ENCODE measurements around the gene AACS.
A peak's percentile ranks its signal among the peaks of the same experiment; 100 is the strongest.

The AACS gene

GRCh38 chr12:125159702-125160101, 94.5 kb downstream of the AACS start:
- peak; percentile 6 for DNase-seq

GRCh38 chr12:125160281-125160955, 95.2 kb downstream of the AACS start:
- no peak for DNase-seq

- no peak for DNase-seq
These were observed 96.4 kb downstream of the AACS start for GRCh38 chr12:125161712-125162022.

- DNase-seq: no peak
These were observed 97.3 kb downstream of the AACS start for GRCh38 chr12:125162489-125163028.

GRCh38 chr12:125163148-125163547, 97.9 kb downstream of the AACS start:
- no peak for DNase-seq

- no peak for DNase-seq
These were observed 99.3 kb downstream of the AACS start for GRCh38 chr12:125164541-125164940.

- DNase-seq: no peak
These were observed 100.8 kb downstream of the AACS start for GRCh38 chr12:125166041-125166440.

GRCh38 chr12:125167658-125168057, 102.4 kb downstream of the AACS start:
- DNase-seq: no peak

GRCh38 chr12:125169451-125169850, 104.2 kb downstream of the AACS start:
- DNase-seq: no peak

- DNase-seq: no peak
These were observed 104.6 kb downstream of the AACS start for GRCh38 chr12:125169870-125170269.

GRCh38 chr12:125171267-125171666, 106.0 kb downstream of the AACS start:
- DNase-seq: no peak

GRCh38 chr12:125172231-125172850, 107.1 kb downstream of the AACS start:
- DNase-seq: no peak

GRCh38 chr12:125175576-125175975, 110.3 kb downstream of the AACS start:
- no peak for DNase-seq

GRCh38 chr12:125178222-125178621, 113.0 kb downstream of the AACS start:
- no peak for DNase-seq

- no peak for DNase-seq
These were observed 114.9 kb downstream of the AACS start for GRCh38 chr12:125180144-125180543.

GRCh38 chr12:125181107-125181506, 115.9 kb downstream of the AACS start:
- DNase-seq: no peak

- peak; percentile 60 for DNase-seq
These were observed 118.2 kb downstream of the AACS start for GRCh38 chr12:125183187-125184067.

- DNase-seq: no peak
These were observed 119.2 kb downstream of the AACS start for GRCh38 chr12:125184213-125184967.

GRCh38 chr12:125185311-125185739, 120.1 kb downstream of the AACS start:
- no peak for DNase-seq

GRCh38 chr12:125185740-125186470, 120.7 kb downstream of the AACS start, which contains the start of gene TMEM132B:
Gene TMEM132B, plus strand, starts transcription at chr12:125186386.
- peak; percentile 27 for DNase-seq

GRCh38 chr12:125186471-125187147, 121.4 kb downstream of the AACS start:
- no peak for DNase-seq
